Endodermal cell (in vitro differentiated cells): ENCODE data around the gene COL18A1. TPM values are rescaled to one million over a fixed set of nuclear protein-coding genes. Genes with fewer than 3 reads are reported as not detected.

Experiments used
- DNase-seq: peaks from one replicate; pipeline ENCODE4 v3.0.0-alpha.2; 2017
- H3K27ac ChIP-seq: 2 replicates; pipeline ENCODE4 v1.5.1; 2013; ENCODE audit warnings: mild to moderate bottlenecking, low read depth, low read length, moderate library complexity
- H3K27me3 ChIP-seq: 2 replicates; pipeline ENCODE4 v1.6.1; 2013; ENCODE audit warnings: mild to moderate bottlenecking, low read length, moderate library complexity; ENCODE audit not compliant: insufficient read depth, control insufficient read depth, poor library complexity, severe bottlenecking
- H3K36me3 ChIP-seq: 2 replicates; pipeline ENCODE4 v1.7.0; 2013; ENCODE audit warnings: mild to moderate bottlenecking, low read length, moderate library complexity; ENCODE audit not compliant: control insufficient read depth, insufficient read depth
- H3K4me1 ChIP-seq: one replicate; pipeline ENCODE4 v1.7.0; 2013; ENCODE audit warnings: low read length; ENCODE audit not compliant: control insufficient read depth, insufficient read depth
- H3K4me3 ChIP-seq: 2 replicates; pipeline ENCODE4 v1.5.1; 2013; ENCODE audit warnings: mild to moderate bottlenecking, low read length, moderate library complexity
- H3K9ac ChIP-seq: 2 replicates; pipeline ENCODE4 v1.6.1; 2013; ENCODE audit warnings: mild to moderate bottlenecking, low read length, moderate library complexity; ENCODE audit not compliant: poor library complexity, severe bottlenecking; ENCODE audit errors: extremely low read depth
- H3K9me3 ChIP-seq: 2 replicates; pipeline ENCODE4 v1.6.1; 2013; ENCODE audit warnings: mild to moderate bottlenecking, low read length, moderate library complexity; ENCODE audit not compliant: control insufficient read depth
- H3K27ac Mint-ChIP-seq: 2 replicates; pipeline ENCODE4 v1.8.0; 2020; ENCODE audit warnings: mixed read lengths
- H3K27me3 Mint-ChIP-seq: 2 replicates; pipeline ENCODE4 v1.8.0; 2021; ENCODE audit warnings: mild to moderate bottlenecking, mixed read lengths; ENCODE audit not compliant: insufficient read depth
- H3K36me3 Mint-ChIP-seq: 2 replicates; pipeline ENCODE4 v1.8.0; 2020; ENCODE audit warnings: low read depth, mixed read lengths
- H3K4me1 Mint-ChIP-seq: 2 replicates; pipeline ENCODE4 v1.8.0; 2020; ENCODE audit warnings: mixed read lengths
- H3K4me3 Mint-ChIP-seq: 2 replicates; pipeline ENCODE4 v1.8.0; 2020; ENCODE audit warnings: mild to moderate bottlenecking, moderate library complexity, mixed read lengths
- H3K9me3 Mint-ChIP-seq: 2 replicates; pipeline ENCODE4 v1.8.0; 2020; ENCODE audit warnings: mild to moderate bottlenecking, mixed read lengths
- WGBS, 2 experiments: methylation state at CpG; one replicate each; pipeline versions ENCODE4 v1.1.5 to v1.1.7; 2013; ENCODE audit warnings: missing lambda C conversion rate in 2 of 2, mixed read lengths in 1 of 2; ENCODE audit not compliant: insufficient coverage in 1 of 2, insufficient read length in 1 of 2; 5-methylcytosine and 5-hydroxymethylcytosine counted together
- total RNA-seq, 2 donors: library from RNA; stranded (reverse); fragmentation: NEBNext Ultra II Directional in 1 of 2; extraction: Animal tissue kit (Norgen Biotek cat#: 25700) in 1 of 2; gene quantifications; 2 replicates in 1 of 2; 3 replicates in 1 of 2; pipeline ENCODE4 v1.2.1, GENCODE V29; 2021
- TF ChIP-seq, protein P1 (sequence below): fragments of 200-600 bp; sonication (generic); conservative IDR thresholded peaks from 2 replicates; pipeline ENCODE4 v1.5.0; 2021; ENCODE audit warnings: antibody characterized with exemption, mild to moderate bottlenecking

COL18A1 gene
- total RNA-seq, 2 donors from 2014 or later: 332 to 398 TPM

DNA sequence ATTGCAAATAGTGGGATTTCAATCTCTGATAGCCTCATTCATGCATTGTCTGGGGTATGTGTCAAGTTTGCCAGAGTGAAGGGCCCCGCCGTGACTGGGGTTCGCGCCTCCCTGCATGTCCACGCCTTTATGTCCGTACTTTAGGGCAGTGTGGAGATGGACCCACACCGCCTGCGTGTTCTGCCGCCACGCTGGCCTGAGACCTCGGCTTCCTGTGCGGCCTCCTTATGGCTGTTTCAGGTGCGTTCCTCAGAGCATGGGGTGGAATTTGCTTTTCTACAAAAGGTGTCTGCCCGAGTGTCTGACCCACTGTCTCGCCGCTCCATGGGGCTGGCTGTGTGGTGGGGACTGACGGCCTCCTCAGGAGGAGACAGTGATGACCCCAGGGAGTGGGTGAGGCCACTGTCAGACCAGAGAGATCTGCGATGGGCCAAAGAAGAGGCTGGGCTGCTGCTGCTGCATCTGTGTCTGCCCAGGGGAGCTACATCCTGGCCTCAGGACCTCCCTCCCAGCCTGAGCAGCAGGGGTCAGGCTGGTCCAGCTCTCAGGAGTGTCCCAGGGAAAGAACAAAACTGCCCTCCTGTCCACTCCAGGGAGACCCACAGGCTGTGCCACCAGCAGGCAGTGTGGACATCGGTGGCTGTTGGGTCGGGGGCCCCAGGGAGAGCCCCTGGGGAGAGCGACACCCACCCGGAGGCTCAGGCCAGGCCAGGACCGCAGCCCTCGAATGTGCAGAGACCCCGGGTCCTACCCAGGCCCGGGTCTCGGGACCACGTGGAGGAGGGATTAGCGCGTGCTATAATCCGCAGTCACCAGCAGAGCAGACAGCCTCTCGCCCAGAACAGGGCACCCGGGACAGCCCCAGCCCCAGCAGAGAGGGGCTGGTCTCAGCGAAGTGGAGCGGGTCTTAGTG lies 147.1 kb downstream of the COL18A1 start:
- no peak overlapping the region for H3K4me3 Mint-ChIP-seq
- Histone ChIP-seq H3K4me3 (no peak overlapping the region), H3K36me3 (no peaks in the 10 kb centered on the region), H3K27ac (no peak overlapping the region), H3K27me3 (no peaks in the 10 kb centered on the region), H3K9ac (no peak overlapping the region), H3K4me1 (no peaks in the 10 kb centered on the region), H3K9me3 (no peaks in the 10 kb centered on the region)
- H3K27ac Mint-ChIP-seq: no peak overlapping the region
- H3K27me3 Mint-ChIP-seq: peaks cover 17% of the 10 kb centered on the region
- TF ChIP-seq, protein P1, sequence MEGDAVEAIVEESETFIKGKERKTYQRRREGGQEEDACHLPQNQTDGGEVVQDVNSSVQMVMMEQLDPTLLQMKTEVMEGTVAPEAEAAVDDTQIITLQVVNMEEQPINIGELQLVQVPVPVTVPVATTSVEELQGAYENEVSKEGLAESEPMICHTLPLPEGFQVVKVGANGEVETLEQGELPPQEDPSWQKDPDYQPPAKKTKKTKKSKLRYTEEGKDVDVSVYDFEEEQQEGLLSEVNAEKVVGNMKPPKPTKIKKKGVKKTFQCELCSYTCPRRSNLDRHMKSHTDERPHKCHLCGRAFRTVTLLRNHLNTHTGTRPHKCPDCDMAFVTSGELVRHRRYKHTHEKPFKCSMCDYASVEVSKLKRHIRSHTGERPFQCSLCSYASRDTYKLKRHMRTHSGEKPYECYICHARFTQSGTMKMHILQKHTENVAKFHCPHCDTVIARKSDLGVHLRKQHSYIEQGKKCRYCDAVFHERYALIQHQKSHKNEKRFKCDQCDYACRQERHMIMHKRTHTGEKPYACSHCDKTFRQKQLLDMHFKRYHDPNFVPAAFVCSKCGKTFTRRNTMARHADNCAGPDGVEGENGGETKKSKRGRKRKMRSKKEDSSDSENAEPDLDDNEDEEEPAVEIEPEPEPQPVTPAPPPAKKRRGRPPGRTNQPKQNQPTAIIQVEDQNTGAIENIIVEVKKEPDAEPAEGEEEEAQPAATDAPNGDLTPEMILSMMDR: no peak
- no peaks in the 10 kb centered on the region for H3K36me3 Mint-ChIP-seq
- H3K4me1 Mint-ChIP-seq: no peaks in the 10 kb centered on the region
- DNase-seq: peak; percentile 57
- H3K9me3 Mint-ChIP-seq: peaks cover 8% of the 10 kb centered on the region
- 92 to 95% methylated on average over 29 to 35 of the region's 35 CpGs for WGBS, 2 experiments

DNA sequence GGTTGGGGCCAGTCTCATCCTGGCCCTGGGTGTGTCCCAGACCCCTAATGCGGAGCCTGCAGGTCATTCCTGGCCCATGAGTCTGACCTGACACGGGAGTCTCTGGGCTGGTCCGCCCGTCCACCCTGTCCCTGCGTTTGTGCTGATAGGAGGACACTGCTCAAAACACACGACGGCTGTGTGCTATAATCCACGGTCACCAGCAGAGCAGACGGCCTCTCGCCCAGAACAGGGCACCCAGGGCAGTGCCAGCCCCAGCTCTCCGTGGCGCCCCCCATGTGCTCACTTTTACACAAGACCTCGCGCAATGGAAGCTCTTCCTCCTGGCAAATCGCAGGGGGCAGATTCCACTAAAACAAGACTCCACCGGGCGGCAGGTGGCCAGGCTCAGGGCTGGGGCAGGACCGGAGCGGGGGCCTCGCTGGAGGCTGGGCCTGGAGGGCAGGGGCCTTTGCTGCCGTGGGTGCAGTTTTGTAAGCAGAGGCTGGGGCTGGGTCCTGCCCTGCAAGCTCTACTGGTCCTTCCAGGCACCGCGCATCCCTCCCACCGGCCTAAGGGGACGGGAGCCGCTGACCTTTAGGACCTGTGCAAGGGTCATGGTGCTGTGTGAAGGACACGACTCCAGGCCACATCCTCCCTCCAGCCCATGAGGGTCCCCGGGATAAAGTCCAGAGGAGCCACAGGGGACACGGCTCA lies 147.9 kb downstream of the COL18A1 start:
- 92% methylated on average over 22 to 29 of the region's 29 CpGs for WGBS, 2 experiments
- no peaks in the 10 kb centered on the region for H3K36me3 ChIP-seq
- no peak overlapping the region for H3K9ac ChIP-seq
- H3K4me3 ChIP-seq: no peak overlapping the region
- no peak overlapping the region for H3K27ac ChIP-seq
- Mint-ChIP-seq H3K27me3 (peaks cover 9% of the 10 kb centered on the region), H3K9me3 (peaks cover 8% of the 10 kb centered on the region), H3K4me3 (no peak overlapping the region), H3K4me1 (no peaks in the 10 kb centered on the region), H3K36me3 (no peaks in the 10 kb centered on the region), H3K27ac (no peak overlapping the region)
- no peaks in the 10 kb centered on the region for H3K27me3 ChIP-seq
- TF ChIP-seq, protein P1: no peak
- H3K4me1 ChIP-seq: no peaks in the 10 kb centered on the region
- no peaks in the 10 kb centered on the region for H3K9me3 ChIP-seq
- no peak for DNase-seq

DNA sequence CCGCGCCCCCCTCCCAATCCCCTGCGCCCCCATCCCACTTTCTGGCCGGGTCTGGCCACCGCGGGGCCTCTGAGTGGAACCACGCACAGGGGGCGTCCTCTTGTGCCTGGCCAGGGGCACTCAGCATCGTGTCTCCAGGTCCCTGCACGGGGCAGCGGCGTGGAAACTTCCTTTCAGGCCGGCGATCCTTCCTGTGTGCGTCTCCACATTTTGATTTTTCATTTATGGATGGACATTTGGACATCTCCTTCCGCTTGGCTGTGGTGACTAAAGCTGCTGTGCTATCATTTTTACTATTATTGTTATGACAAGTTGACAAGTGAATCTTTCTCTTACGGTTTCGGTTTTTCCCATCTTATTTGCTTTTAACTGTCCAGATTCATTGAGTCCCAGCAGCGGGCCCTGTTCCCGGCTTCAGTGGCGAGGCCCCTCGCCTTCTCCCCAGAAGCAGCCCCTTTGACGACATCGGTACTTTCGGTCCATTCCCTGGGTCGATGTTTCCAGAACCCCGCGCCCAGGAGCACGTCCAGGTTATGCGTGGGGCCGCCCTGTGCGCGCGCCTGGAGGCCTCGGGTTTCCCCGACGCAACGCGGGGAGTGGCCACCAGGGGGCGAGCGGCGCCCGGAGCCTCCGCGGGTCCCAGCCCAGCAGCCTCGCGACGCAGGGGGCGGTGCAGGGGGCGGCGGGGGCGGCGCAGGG lies 149.7 kb downstream of the COL18A1 start:
- H3K4me1 ChIP-seq: no peaks in the 10 kb centered on the region
- H3K27me3 ChIP-seq: no peaks in the 10 kb centered on the region
- Mint-ChIP-seq H3K9me3 (no peaks in the 10 kb centered on the region), H3K27ac (no peak overlapping the region), H3K4me3 (peak overlapping the region; percentile 50), H3K27me3 (peaks cover 4% of the 10 kb centered on the region), H3K4me1 (no peaks in the 10 kb centered on the region), H3K36me3 (no peaks in the 10 kb centered on the region)
- TF ChIP-seq, protein P1: peak; percentile 85
- peak overlapping the region; percentile 44 for H3K9ac ChIP-seq
- H3K36me3 ChIP-seq: no peaks in the 10 kb centered on the region
- peak; percentile 91 for DNase-seq
- peak overlapping the region; percentile 81 for H3K4me3 ChIP-seq
- 8 to 9% methylated on average over 20 to 50 of the region's 53 CpGs for WGBS, 2 experiments
- H3K9me3 ChIP-seq: no peaks in the 10 kb centered on the region
- H3K27ac ChIP-seq: no peak overlapping the region
